OCI-LY3 (cell line): ENCODE measurements around the gene USP50.

Source experiments
- H2AFZ ChIP-seq: fragments of 200-600, 300-600 bp; shearing (Covaris generic); 2 replicates; pipeline ENCODE4 v1.6.0; 2014; ENCODE audit warnings: antibody characterized with exemption, low read depth, low read length
- H3K27ac ChIP-seq: fragments of 200-600, 300-600 bp; sonication (generic); 2 replicates; pipeline ENCODE4 v1.5.1; 2014; ENCODE audit warnings: mild to moderate bottlenecking, low read length, moderate library complexity, mixed read lengths
- H3K27me3 ChIP-seq: fragments of 200-600, 300-600 bp; sonication (generic); 2 replicates; pipeline ENCODE4 v1.6.1; 2014; ENCODE audit warnings: low read depth, low read length, mixed read lengths
- H3K36me3 ChIP-seq: fragments of 200-600, 300-600 bp; sonication (generic); replicated peaks from 2 replicates; pipeline ENCODE3; 2014; ENCODE audit warnings: low read depth, low read length, mixed read lengths
- H3K4me1 ChIP-seq: fragments of 300-600, 200-600 bp; sonication (generic); 2 replicates; pipeline ENCODE4 v1.6.1; 2014; ENCODE audit warnings: low read length, mixed read lengths
- H3K4me2 ChIP-seq: fragments of 200-600, 300-600 bp; sonication (generic); 2 replicates; pipeline ENCODE4 v1.6.1; 2014; ENCODE audit warnings: low read length, mixed read lengths
- H3K4me3 ChIP-seq: fragments of 300-600, 200-600 bp; sonication (generic); 2 replicates; pipeline ENCODE4 v1.5.1; 2014; ENCODE audit warnings: antibody characterized with exemption, mild to moderate bottlenecking, low read length, moderate library complexity
- H3K79me2 ChIP-seq: fragments of 300-600, 200-600 bp; shearing (Covaris generic); 2 replicates; pipeline ENCODE4 v1.6.1; 2014; ENCODE audit warnings: mild to moderate bottlenecking, low read length, mixed read lengths
- H3K9ac ChIP-seq: fragments of 300-600, 200-600 bp; shearing (Covaris generic); 2 replicates; pipeline ENCODE4 v1.6.0; 2014; ENCODE audit warnings: mild to moderate bottlenecking, low read length, moderate library complexity
- H3K9me3 ChIP-seq: fragments of 200-600, 300-600 bp; shearing (Covaris generic); 2 replicates; pipeline ENCODE4 v1.6.1; 2014; ENCODE audit warnings: low read length, mixed read lengths; ENCODE audit not compliant: insufficient read depth
- H4K20me1 ChIP-seq: fragments of 200-600, 300-600 bp; sonication (generic); 2 replicates; pipeline ENCODE4 v1.6.1; 2016; ENCODE audit warnings: low read length, mixed read lengths; ENCODE audit not compliant: insufficient read depth
- CTCF ChIP-seq: fragments of 200-600, 300-600 bp; sonication (generic); IDR thresholded peaks from 2 replicates; pipeline ENCODE4 v1.5.1; 2014; ENCODE audit warnings: antibody characterized with exemption, low read length, low read depth
- EZH2phosphoT487 ChIP-seq: fragments of 200-600 bp; shearing (Covaris generic); IDR thresholded peaks from 2 replicates; pipeline ENCODE4 v1.6.1; 2018; ENCODE audit warnings: antibody characterized with exemption, mixed run types, low read depth

Gene USP50

GRCh38 chr15:50546566-50546965 lies at the start of gene USP50:
TSS of gene USP50 (minus strand) at chr15:50546666. CDS start at chr15:50546525, 141 bp downstream.
- Histone ChIP-seq H3K79me2 (no peaks in the 10 kb centered on the region), H3K27me3 (peaks cover 11% of the 10 kb centered on the region; the same call in 1 of the 2 replicates), H3K36me3 (no peaks in the 10 kb centered on the region), H3K9ac (no peak within 1 kb of the TSS), H4K20me1 (no peaks in the 10 kb centered on the region), H3K9me3 (no peaks in the 10 kb centered on the region), H3K27ac (no peak within 1 kb of the TSS), H3K4me1 (peaks cover 16% of the 10 kb centered on the region), H2AFZ (no peak within 1 kb of the TSS), H3K4me3 (no peak within 1 kb of the TSS), H3K4me2 (no peak within 1 kb of the TSS)
- TF ChIP-seq CTCF = no peak

GRCh38 chr15:50594311-50594710 lies 47.8 kb upstream of the USP50 start:
- no peaks in the 10 kb centered on the region for H4K20me1 ChIP-seq
- H3K27me3 ChIP-seq = no peaks in the 10 kb centered on the region
- H3K79me2 ChIP-seq = no peaks in the 10 kb centered on the region
- no peak overlapping the region for H3K4me2 ChIP-seq
- no peak overlapping the region for H2AFZ ChIP-seq
- H3K36me3 ChIP-seq = peaks cover 40% of the 10 kb centered on the region
- no peak overlapping the region for H3K27ac ChIP-seq
- TF ChIP-seq EZH2phosphoT487 (no peak), CTCF (no peak)
- H3K9me3 ChIP-seq = no peaks in the 10 kb centered on the region
- H3K9ac ChIP-seq = no peak overlapping the region
- no peaks in the 10 kb centered on the region for H3K4me1 ChIP-seq
- no peak overlapping the region for H3K4me3 ChIP-seq

- no peak overlapping the region for H3K9ac ChIP-seq
- H3K4me3 ChIP-seq = no peak overlapping the region
- H3K9me3 ChIP-seq = no peaks in the 10 kb centered on the region
- H3K27me3 ChIP-seq = no peaks in the 10 kb centered on the region
- no peaks in the 10 kb centered on the region for H3K4me1 ChIP-seq
- H3K36me3 ChIP-seq = peaks cover 39% of the 10 kb centered on the region
- no peak overlapping the region for H3K4me2 ChIP-seq
- H4K20me1 ChIP-seq = no peaks in the 10 kb centered on the region
- H3K79me2 ChIP-seq = no peaks in the 10 kb centered on the region
- H2AFZ ChIP-seq = no peak overlapping the region
- no peak for TF ChIP-seq CTCF
- no peak for TF ChIP-seq EZH2phosphoT487
- no peak overlapping the region for H3K27ac ChIP-seq
These were observed 47.3 kb upstream of the USP50 start for GRCh38 chr15:50593761-50594160.

- no peak for TF ChIP-seq EZH2phosphoT487
- no peak for TF ChIP-seq CTCF
- H3K9me3 ChIP-seq = no peaks in the 10 kb centered on the region
- H3K4me3 ChIP-seq = no peak overlapping the region
- H2AFZ ChIP-seq = no peak overlapping the region
- no peak overlapping the region for H3K4me2 ChIP-seq
- H3K79me2 ChIP-seq = no peaks in the 10 kb centered on the region
- H3K36me3 ChIP-seq = peaks cover 51% of the 10 kb centered on the region
- no peaks in the 10 kb centered on the region for H4K20me1 ChIP-seq
- no peak overlapping the region for H3K9ac ChIP-seq
- H3K27ac ChIP-seq = no peak overlapping the region
- H3K4me1 ChIP-seq = no peaks in the 10 kb centered on the region
- no peaks in the 10 kb centered on the region for H3K27me3 ChIP-seq
These were observed 43.8 kb upstream of the USP50 start for GRCh38 chr15:50590288-50590687.
